Stimulated activated naive CD4-positive, alpha-beta T cell (primary cell): ENCODE data around the gene HOXA6.

Source experiments
- DNase-seq, 6 experiments: peaks; one replicate each; lab custom pipeline; 2025; lab: John Stamatoyannopoulos, UW

HOXA6 gene

GRCh38 chr7:27184337-27185012 is 36.9 kb upstream of the HOXA6 start:
- no peak for DNase-seq

DNA sequence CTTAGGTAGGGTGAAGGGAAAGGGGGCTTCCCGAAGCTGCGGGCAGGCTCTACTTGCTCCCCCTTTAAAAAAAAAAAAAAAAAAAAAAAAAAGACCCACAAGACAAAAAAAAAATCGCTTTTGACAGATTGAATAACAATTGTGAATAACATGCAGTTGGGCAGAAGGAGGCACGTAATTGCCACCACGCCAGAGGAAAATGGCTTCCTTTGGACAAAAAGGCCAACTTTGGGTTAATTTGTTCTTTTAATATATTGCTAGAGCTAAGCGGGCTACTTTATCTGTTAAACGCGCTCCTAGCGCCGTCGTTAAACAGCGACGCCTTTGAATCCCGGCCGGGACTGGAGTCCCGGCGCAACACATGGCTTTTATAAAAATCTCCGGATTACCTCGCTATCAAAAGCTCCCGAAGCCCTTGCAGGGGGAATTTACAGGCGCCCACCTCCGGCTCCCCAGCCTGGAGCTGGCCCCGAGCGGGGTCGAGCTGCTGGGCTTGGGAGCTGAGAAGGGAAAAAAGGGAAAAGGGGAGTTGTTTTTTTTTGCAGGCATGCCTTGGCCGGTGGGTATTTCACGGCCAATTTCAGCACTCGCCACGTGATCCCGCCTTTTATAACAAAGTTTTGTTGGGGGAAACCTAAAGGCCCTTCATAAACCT is 36.2 kb upstream of the HOXA6 start:
- no peak for DNase-seq

DNA sequence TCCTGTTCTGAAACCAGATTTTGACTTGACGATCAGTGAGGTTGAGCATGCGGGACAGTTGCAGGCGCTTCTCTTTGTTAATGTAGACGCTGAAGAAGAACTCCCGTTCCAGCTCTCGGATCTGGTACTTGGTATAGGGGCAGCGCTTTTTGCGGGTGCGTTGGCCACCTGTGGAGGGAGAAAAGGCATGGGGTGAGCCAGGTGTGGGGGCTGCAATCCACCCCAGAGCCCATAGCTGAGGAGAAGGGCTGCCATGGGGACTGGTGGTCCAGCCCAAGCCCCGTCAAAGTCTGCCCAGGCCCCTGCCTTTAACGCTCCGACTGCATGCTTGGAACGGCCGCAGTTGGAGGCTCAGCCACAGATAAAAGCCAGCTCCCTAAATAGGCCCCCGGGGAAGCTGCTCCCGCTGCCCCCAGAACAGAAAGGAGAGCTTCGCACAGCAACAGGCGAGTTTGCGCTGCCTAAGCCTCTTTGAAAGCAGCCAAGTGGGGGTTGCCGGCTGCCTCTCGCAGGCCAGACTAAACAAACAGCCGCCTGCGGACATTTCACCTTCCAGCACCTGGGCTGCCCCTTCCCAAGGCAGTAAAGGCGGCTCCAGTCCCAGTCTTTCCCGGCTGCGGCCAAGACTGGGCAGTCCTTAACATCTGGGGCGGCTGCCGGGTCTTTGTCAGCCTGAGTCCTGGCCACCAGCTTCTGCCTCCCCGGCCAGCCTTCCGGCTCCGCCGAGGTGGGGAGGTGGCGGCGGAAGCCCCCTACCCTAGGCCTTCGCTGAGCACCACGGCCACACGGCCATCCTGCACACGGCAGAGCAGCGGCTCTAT is 35.5 kb upstream of the HOXA6 start:
- no peak for DNase-seq

DNA sequence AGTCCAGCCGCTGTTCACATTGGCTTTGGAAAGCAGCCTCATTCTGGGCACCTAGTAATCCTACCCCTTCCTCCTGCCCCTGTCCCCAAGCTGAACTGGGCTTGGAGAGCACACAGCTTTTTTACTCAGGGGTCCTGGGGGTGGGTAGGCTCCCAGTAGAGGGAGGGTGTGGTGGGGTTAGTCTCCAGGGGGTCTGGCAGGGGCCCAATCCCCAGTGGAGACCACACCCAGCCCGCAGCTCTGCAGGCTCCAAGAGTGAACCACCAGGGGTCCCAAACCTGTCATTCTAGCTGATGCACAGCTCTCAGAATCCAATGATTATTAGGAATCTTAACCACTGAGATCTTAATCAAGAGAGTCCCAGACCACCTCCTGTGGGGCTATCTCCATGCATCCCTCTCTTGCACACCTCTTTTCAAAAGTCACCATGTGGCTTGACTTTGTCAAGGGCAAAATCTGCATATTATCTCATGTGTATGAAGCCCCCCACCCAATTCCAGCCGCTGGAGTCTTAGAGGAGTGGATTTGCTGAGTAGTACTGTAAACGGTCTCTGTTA is 34.8 kb upstream of the HOXA6 start:
- no peak for DNase-seq

- DNase-seq = no peak
These were observed 34.3 kb upstream of the HOXA6 start for GRCh38 chr7:27181795-27182275.

- no peak for DNase-seq
These were observed 33.2 kb upstream of the HOXA6 start for GRCh38 chr7:27180431-27181420.

- DNase-seq = peak in 4 of 6 experiments; percentile 23 to 69 (median 50)
These were observed 32.2 kb upstream of the HOXA6 start for GRCh38 chr7:27179503-27180430.

- DNase-seq = no peak
These were observed 31.5 kb upstream of the HOXA6 start for GRCh38 chr7:27179030-27179429.

GRCh38 chr7:27178366-27178765 is 30.8 kb upstream of the HOXA6 start:
- no peak for DNase-seq

DNA sequence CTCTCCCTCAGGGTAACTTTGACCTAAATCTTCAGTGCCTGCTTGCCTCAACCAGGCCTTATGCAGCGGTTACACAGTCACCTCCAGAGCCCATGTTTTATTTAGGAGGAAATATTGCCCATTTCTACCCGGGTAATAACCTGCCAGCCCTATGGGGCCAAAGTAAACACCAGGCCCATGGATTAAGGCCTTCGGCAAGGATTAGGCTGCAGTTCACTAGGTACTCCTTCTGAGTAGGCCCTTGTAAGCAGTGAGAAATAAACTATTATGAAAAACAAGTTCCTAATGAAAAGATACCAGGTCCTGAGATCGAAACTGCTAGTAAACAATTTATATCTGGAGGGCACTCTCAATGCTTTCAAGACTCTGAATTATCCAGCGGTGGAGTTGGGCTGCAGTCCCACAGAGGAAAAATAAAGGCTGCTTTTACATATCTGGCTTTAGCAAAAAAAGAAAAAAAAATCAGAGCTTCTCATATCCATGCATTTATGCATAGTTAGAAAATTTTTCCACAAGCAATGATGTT is 30.3 kb upstream of the HOXA6 start:
- no peak for DNase-seq

DNA sequence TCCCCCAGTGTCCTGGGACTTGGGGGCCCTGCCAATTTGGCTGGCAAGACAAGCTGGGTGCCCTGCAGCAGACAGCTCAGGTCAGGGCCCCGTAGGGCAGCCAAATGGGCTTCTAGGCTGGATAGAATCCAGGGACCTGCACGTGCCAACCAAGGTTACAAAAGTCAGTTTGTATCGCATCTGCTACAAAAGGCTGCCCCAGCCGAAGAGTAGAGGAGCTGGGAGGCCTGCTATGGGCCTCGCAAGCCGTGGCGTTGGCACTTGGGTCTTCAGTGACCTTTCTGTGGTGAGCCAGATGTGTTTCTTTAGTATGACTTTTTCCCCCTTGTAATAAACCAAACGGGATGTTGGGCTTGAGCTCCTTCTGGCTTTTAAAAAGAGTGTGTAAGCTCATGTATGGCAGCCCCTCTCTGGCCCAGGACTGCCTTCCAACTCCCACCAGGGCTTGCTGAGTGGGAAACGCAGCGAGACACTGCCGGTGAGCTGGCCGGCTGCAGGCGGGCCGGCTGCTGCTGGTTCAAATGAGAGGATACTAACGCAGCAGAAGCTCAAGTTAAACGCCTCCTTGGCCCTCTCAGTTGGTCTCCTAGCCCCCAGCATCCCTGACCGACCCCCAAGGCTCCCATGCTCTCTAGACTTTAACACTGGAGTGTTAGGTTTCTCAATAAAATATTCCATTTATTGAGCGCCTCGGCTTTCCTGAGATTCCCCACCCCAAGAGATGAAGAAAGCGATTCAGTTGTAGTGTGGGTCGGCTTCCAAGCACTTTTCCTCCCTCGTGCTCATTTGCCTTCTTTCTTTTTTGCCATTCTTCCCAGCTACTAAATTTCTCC is 29.6 kb upstream of the HOXA6 start:
- DNase-seq = no peak

- no peak for DNase-seq
These were observed 28.9 kb upstream of the HOXA6 start for GRCh38 chr7:27176524-27176845.

- DNase-seq = no peak
These were observed 28.3 kb upstream of the HOXA6 start for GRCh38 chr7:27175626-27176523.

DNA sequence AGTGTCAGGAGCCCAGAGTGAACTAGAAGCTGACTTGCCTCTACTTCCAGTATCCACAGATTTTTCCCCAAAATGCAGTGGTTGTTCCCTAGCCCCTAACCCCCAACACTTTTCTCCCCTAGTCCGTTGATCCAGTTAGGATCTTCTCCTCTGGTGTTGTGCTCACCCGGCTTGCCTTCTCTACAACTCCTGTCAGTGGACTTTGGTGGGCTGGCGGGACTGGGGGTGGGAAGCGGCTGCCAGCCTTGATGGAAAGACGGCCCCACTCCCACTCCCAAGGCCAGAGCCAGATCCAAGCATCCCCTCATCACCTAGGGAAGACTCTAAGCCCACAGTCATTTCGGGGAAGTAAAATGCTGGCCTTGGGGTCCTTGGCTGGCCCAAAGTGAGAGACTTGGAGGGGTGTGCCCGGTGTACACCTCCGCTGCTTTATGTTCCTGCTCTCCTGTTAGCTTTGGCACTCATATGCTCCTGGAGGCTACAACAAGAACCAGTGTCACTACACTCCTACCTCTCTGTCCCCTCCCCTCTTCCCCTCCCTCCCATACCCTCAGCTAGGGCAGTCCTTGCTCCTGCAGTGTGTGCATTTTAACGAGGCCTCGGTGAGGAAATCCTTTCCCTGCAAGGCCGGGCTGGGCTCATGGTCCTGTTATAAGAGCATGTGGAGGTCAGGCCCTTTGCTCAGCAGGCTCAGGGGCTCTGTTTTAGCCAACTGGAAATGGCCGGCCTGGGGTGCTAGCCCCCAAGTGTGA is 27.5 kb upstream of the HOXA6 start:
- DNase-seq = no peak

GRCh38 chr7:27173956-27174873 is 26.6 kb upstream of the HOXA6 start, which contains the start of gene HOXA10:
Gene HOXA10 (minus strand): TSS chr7:27174320. CDS start chr7:27174306, 14 bp downstream.
- no peak for DNase-seq

- DNase-seq = no peak
These were observed 26.0 kb upstream of the HOXA6 start for GRCh38 chr7:27173511-27173955.
